Neutrophil (primary cell): ENCODE measurements around the gene RAPGEF6.

ENCODE experiments used
- H3K27ac ChIP-seq: fragments of 200-600 bp; sonication (generic); 2 replicates; pipeline ENCODE4 v1.5.1; 2016; ENCODE audit warnings: mild to moderate bottlenecking, moderate library complexity
- H3K27me3 ChIP-seq: fragments of 200-600 bp; sonication (generic); 2 replicates; pipeline ENCODE4 v1.6.0; 2016; ENCODE audit warnings: mild to moderate bottlenecking
- H3K36me3 ChIP-seq: fragments of 200-600 bp; sonication (generic); 2 replicates; pipeline ENCODE4 v1.5.1; 2017
- H3K4me1 ChIP-seq, 2 experiments: fragments of 200-600 bp in 1 of 2; sonication (generic) in 1 of 2; 1 replicate in 1 of 2; 2 replicates in 1 of 2; pipeline versions ENCODE4 v1.5.1 to v1.6.1; 2013 to 2016; ENCODE audit warnings: low read depth in 1 of 2, low read length in 1 of 2, mild to moderate bottlenecking in 1 of 2, moderate library complexity in 1 of 2; ENCODE audit not compliant: control insufficient read depth in 1 of 2, insufficient read depth in 1 of 2
- H3K4me3 ChIP-seq, 2 experiments: fragments of 200-600 bp in 1 of 2; sonication (generic) in 1 of 2; 1 replicate in 1 of 2; 2 replicates in 1 of 2; pipeline ENCODE4 v1.5.1; 2013 to 2016; ENCODE audit warnings: low read depth in 1 of 2, low read length in 1 of 2, mild to moderate bottlenecking in 1 of 2, moderate library complexity in 1 of 2
- H3K9me3 ChIP-seq: fragments of 200-600 bp; sonication (generic); 2 replicates; pipeline ENCODE4 v1.5.1; 2016
- TF ChIP-seq, protein P1 (sequence below): fragments of 200-600 bp; sonication (generic); IDR thresholded peaks from 2 replicates; pipeline ENCODE4 v1.5.1; 2016; ENCODE audit warnings: antibody characterized with exemption

The RAPGEF6 gene

DNA sequence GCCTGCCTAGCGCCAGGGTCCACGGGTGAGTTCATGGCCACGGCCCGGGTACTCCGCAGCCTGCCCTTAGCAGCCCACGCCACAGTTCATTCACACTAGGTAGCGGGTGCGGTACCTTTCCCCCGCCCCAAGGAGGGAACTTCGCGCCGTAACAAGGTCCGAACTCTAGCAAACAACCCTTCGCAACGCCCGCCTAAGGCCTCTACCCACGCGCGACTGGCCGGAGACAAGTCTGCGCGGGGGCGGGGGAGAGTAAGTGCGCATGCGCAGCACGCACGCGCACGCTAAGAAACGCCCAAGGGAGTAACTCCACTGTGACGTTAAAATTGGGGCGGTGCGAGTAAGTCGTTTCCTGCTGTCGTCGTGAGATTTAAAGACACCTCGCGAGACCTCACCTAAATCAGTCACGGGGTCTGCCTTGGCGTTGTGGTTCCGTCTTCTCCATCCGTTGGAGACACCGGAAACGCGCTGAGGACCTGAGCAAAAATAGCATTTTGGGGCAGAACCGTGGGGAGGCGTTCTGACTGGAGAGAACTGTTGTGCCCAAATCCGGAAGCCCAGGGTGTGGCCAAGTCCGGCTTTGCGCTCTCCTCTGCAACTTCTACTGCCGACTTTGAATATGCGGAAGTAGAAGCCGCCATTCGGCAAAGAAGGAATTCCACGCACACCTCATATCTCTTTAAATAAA is at the start of gene RAPGEF6:
RAPGEF6 (minus strand) TSS at position 234 of the 688 bp plus-strand sequence; CDS start at position 35, 199 bp downstream.
- Histone ChIP-seq H3K27ac (peak within 1 kb of the TSS; percentile 100), H3K27me3 (no peaks in the 10 kb centered on the region), H3K36me3 (no peaks in the 10 kb centered on the region), H3K4me3 (peak within 1 kb of the TSS; percentile 73 to 75), H3K9me3 (no peaks in the 10 kb centered on the region), H3K4me1 (peaks cover 85 to 87% of the 10 kb centered on the region in 2 experiments)
- TF ChIP-seq, protein P1, sequence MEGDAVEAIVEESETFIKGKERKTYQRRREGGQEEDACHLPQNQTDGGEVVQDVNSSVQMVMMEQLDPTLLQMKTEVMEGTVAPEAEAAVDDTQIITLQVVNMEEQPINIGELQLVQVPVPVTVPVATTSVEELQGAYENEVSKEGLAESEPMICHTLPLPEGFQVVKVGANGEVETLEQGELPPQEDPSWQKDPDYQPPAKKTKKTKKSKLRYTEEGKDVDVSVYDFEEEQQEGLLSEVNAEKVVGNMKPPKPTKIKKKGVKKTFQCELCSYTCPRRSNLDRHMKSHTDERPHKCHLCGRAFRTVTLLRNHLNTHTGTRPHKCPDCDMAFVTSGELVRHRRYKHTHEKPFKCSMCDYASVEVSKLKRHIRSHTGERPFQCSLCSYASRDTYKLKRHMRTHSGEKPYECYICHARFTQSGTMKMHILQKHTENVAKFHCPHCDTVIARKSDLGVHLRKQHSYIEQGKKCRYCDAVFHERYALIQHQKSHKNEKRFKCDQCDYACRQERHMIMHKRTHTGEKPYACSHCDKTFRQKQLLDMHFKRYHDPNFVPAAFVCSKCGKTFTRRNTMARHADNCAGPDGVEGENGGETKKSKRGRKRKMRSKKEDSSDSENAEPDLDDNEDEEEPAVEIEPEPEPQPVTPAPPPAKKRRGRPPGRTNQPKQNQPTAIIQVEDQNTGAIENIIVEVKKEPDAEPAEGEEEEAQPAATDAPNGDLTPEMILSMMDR, result peak; percentile 79

- H3K4me3 ChIP-seq, result no peak overlapping the region
- no peak overlapping the region for H3K27ac ChIP-seq
- no peaks in the 10 kb centered on the region for H3K36me3 ChIP-seq
- no peaks in the 10 kb centered on the region for H3K9me3 ChIP-seq
- TF ChIP-seq, protein P1, result no peak
- peaks cover 16 to 25% of the 10 kb centered on the region in 2 experiments for H3K4me1 ChIP-seq
- no peaks in the 10 kb centered on the region for H3K27me3 ChIP-seq
These were observed 49.6 kb upstream of the RAPGEF6 start for GRCh38 chr5:131684595-131684994.

DNA sequence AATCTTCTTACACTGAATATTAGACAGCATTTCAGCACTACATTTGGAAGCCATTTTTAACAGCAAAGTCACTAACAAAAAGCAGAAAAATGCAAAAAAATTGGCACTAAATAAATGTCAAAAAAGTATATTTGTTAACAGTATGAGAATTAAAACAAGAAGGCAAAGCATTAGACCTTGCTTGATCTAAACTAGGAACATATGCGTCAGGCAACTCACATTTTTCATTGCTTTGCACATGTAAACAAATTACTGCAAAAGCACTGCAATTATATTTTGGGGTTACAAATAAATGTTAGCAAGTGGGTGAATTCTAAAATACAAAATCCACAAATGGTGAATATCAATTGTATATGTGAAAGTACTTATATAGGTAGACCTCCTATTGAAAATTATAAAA is 49.0 kb upstream of the RAPGEF6 start:
- peaks cover 21 to 30% of the 10 kb centered on the region in 2 experiments for H3K4me1 ChIP-seq
- H3K27ac ChIP-seq, result no peak overlapping the region
- H3K27me3 ChIP-seq, result no peaks in the 10 kb centered on the region
- H3K4me3 ChIP-seq, result no peak overlapping the region
- no peaks in the 10 kb centered on the region for H3K9me3 ChIP-seq
- TF ChIP-seq, protein P1, result no peak
- no peaks in the 10 kb centered on the region for H3K36me3 ChIP-seq

DNA sequence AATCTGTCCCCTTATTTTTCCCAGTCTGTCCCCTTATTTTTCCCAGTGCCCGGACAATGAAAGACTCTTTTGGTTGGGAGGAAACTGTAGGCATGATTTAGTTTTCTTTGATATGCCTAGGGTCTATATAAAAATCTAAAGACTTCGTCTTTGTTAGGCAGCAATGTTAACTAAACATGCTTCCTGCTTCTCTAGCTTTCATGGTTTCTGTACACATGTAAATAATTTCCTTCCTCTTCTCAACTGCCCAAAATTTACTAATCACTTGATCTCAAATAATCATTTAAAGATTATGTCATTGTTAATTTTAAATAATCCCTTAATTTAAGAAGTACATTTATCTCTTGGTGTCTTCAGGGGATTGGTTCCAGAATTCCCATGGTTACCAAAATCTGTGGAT is 47.8 kb upstream of the RAPGEF6 start:
- Histone ChIP-seq H3K36me3 (no peaks in the 10 kb centered on the region), H3K27me3 (no peaks in the 10 kb centered on the region), H3K27ac (peak overlapping the region; percentile 81), H3K9me3 (no peaks in the 10 kb centered on the region), H3K4me3 (peak overlapping the region in 1 of 2 experiments; percentile 13), H3K4me1 (peaks cover 33 to 42% of the 10 kb centered on the region in 2 experiments)
- TF ChIP-seq, protein P1, result no peak

DNA sequence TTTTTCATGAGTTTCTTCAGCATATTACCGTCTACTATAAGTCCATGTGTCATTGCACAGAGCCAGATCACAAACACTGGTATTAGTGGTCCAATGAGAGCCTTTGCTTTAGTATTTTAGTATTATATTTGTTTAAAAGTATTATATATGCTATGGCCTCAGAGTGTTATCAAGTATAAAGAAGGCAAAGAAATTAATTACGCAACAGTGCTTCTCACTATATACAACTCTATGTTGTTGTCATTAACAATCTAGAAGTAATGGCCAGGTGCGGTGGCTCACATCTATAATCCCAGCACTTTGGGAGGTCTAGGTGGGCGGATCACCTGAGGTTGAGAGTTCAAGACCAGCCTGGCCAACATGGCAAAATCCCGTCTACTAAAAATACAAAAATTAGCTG is 47.1 kb upstream of the RAPGEF6 start:
- Histone ChIP-seq H3K4me3 (peak overlapping the region in 1 of 2 experiments; percentile 13), H3K27ac (peak overlapping the region; percentile 81), H3K27me3 (no peaks in the 10 kb centered on the region), H3K9me3 (no peaks in the 10 kb centered on the region), H3K36me3 (peaks cover 5% of the 10 kb centered on the region), H3K4me1 (peaks cover 39 to 49% of the 10 kb centered on the region in 2 experiments)
- TF ChIP-seq, protein P1, result no peak
